K562 (cell line): Measurements from ENCODE around the gene USHBP1. TPM values are rescaled to one million over a fixed set of nuclear protein-coding genes. Genes with fewer than 3 reads are reported as not detected.
A peak's percentile ranks its signal among the peaks of the same experiment; 100 is the strongest.

Experiments
- ATAC-seq: fragments of 200-7000 bp; cut with Tn5 transposase; 3 replicates; pipeline ENCODE4 v1.9.1; 2020; ENCODE audit warnings: moderate library complexity
- BruUV-seq: library from RNA; stranded (reverse); fragments of 400-500 nt; replicated peaks from 2 replicates; lab custom pipeline; 2021; lab: Mats Ljungman, UMichigan
- CTCF ChIA-PET: fragments of 300-600 bp; formaldehyde crosslinking; extraction: SDS; loops from one replicate; lab custom pipeline; 2021; ENCODE audit warnings: low intra/inter-chr PET ratio; lab: Yijun Ruan, JAX
- POLR2A ChIA-PET: fragments of 300-600, 350-650 bp; sonication (Branson Sonifier 250); formaldehyde crosslinking; extraction: SDS; loops from one replicate; lab custom pipeline; 2021; ENCODE audit warnings: antibody characterized with exemption, inconsistent platforms; lab: Yijun Ruan, JAX
- DNase-seq, 4 experiments: peaks; one replicate each; pipeline versions ENCODE4 v3.0.0 to v3.0.0-alpha.2; 2011 to 2018; ENCODE audit warnings: low spot score in 3 of 4, mixed read lengths in 3 of 4; ENCODE audit errors: extremely low read depth in 1 of 4
- FAIRE-seq: peaks from 2 replicates; lab custom pipeline; 2011; peaks lifted over from hg19 to GRCh38; lab: Jason Lieb, UNC
- H2AFZ ChIP-seq: 2 replicates; pipeline ENCODE4 v1.6.0; 2011; ENCODE audit warnings: low read depth, low read length, control low read depth, inconsistent platforms
- H3K27ac ChIP-seq: fragments of 200-600 bp; 3 replicates; pipeline ENCODE4 v1.8.0; 2011; ENCODE audit warnings: low read depth, mild to moderate bottlenecking, control low read depth, inconsistent platforms, low read length, moderate library complexity, mixed read lengths; ENCODE audit errors: extremely low read depth
- H3K27me3 ChIP-seq, 2 experiments: fragments of 300-600 bp in 1 of 2; 2 replicates in 1 of 2; 3 replicates in 1 of 2; pipeline versions ENCODE4 v1.6.0 to v1.8.0; 2011; ENCODE audit warnings: inconsistent platforms in 2 of 2, low read length in 2 of 2, mild to moderate bottlenecking in 1 of 2, mixed read lengths in 1 of 2, moderate library complexity in 1 of 2; ENCODE audit not compliant: control insufficient read depth in 2 of 2, insufficient read depth in 2 of 2
- H3K36me3 ChIP-seq: fragments of 300-600 bp; 3 replicates; pipeline ENCODE4 v1.8.0; 2011; ENCODE audit warnings: mild to moderate bottlenecking, low read length, inconsistent platforms; ENCODE audit not compliant: control insufficient read depth, insufficient read depth
- H3K4me1 ChIP-seq, 2 experiments: fragments of 200-600 bp in 1 of 2; replicated peaks in 1 of 2; 2 replicates in 1 of 2; 3 replicates in 1 of 2; pipeline versions ENCODE4 v1.5.1 to v1.8.0; 2011; ENCODE audit warnings: inconsistent platforms in 2 of 2, low read length in 2 of 2, mild to moderate bottlenecking in 1 of 2, mixed read lengths in 1 of 2, moderate library complexity in 1 of 2; ENCODE audit not compliant: control insufficient read depth in 2 of 2, insufficient read depth in 2 of 2
- H3K4me2 ChIP-seq: 2 replicates; pipeline ENCODE4 v1.6.1; 2011; ENCODE audit warnings: low read length, control low read depth, inconsistent platforms, mixed read lengths; ENCODE audit not compliant: insufficient read depth
- H3K4me3 ChIP-seq: fragments of 200-600 bp; sonication (generic), shearing (Covaris generic); 2 replicates; pipeline ENCODE4 v1.5.1; 2016; ENCODE audit warnings: control low read depth, inconsistent platforms
- H3K79me2 ChIP-seq: fragments of 200-600 bp; 3 replicates; pipeline ENCODE4 v1.8.0; 2011; ENCODE audit warnings: low read length, inconsistent platforms; ENCODE audit not compliant: control insufficient read depth, insufficient read depth
- H3K9ac ChIP-seq, 2 experiments: 2 replicates each; pipeline versions ENCODE4 v1.6.0 to v1.6.1; 2011; ENCODE audit warnings: low read depth in 2 of 2, low read length in 2 of 2, control low read depth in 1 of 2, inconsistent platforms in 1 of 2, mild to moderate bottlenecking in 1 of 2, mixed read lengths in 1 of 2; ENCODE audit not compliant: insufficient read depth in 1 of 2
- H3K9me1 ChIP-seq: one replicate; pipeline ENCODE4 v1.6.0; 2011; ENCODE audit warnings: inconsistent platforms, mild to moderate bottlenecking, low read length, moderate library complexity; ENCODE audit not compliant: control insufficient read depth, insufficient read depth
- H3K9me3 ChIP-seq: replicated peaks from 2 replicates; pipeline ENCODE4 v1.5.1; 2011; ENCODE audit warnings: low read depth, low read length, inconsistent platforms; ENCODE audit not compliant: control insufficient read depth, insufficient read depth
- H4K20me1 ChIP-seq: replicated peaks from 2 replicates; pipeline ENCODE4 v1.6.1; 2011; ENCODE audit warnings: low read length, inconsistent platforms, mixed read lengths; ENCODE audit not compliant: control insufficient read depth, insufficient read depth
- BHLHE40 ChIP-seq: IDR thresholded peaks from 2 replicates; pipeline ENCODE4 v1.6.1; 2011; ENCODE audit warnings: low read length, improper control_type of control experiment
- CEBPB ChIP-seq: fragments of 450-650 bp; IDR thresholded peaks from 2 replicates; pipeline ENCODE4 v1.6.1; 2016; ENCODE audit warnings: missing genetic modification characterization, missing compliant biosample characterization
- CREM ChIP-seq: IDR thresholded peaks from 2 replicates; pipeline ENCODE4 v1.6.1; 2014; ENCODE audit warnings: antibody characterized with exemption, low read depth
- ETS1 ChIP-seq: conservative IDR thresholded peaks from 2 replicates; pipeline ENCODE4 v1.6.1; 2011; ENCODE audit warnings: low read depth, mild to moderate bottlenecking, low read length; ENCODE audit not compliant: control insufficient read depth
- ID3 ChIP-seq, 2 experiments: fragments of 250-450 bp in 1 of 2; fragments of 450-650 bp in 1 of 2; sonication (Bioruptor Pico) in 1 of 2; IDR thresholded peaks; 2 replicates each; pipeline versions ENCODE4 v1.6.1 to v1.8.0; 2016 to 2021; ENCODE audit warnings: mild to moderate bottlenecking in 2 of 2, moderate library complexity in 2 of 2, missing compliant biosample characterization in 1 of 2, missing genetic modification characterization in 1 of 2
- NCOR1 ChIP-seq: fragments of 450-650 bp; IDR thresholded peaks from 2 replicates; pipeline ENCODE4 v1.6.1; 2016; ENCODE audit warnings: mild to moderate bottlenecking, moderate library complexity
- PKNOX1 ChIP-seq: fragments of 450-650 bp; IDR thresholded peaks from 2 replicates; pipeline ENCODE4 v1.6.1; 2016
- RBFOX2 ChIP-seq: fragments of 200-400 bp; formaldehyde crosslinking; IDR thresholded peaks from 2 replicates; pipeline ENCODE4 v1.6.1; 2017; ENCODE audit warnings: low read depth, mild to moderate bottlenecking, low read length, moderate library complexity
- WGBS: fragments of 100-300 bp; shearing (Covaris generic); methylation state at CpG from one replicate; pipeline ENCODE4 v1.1.6; 2016; ENCODE audit warnings: low coverage, mixed read lengths; ENCODE audit not compliant: insufficient coverage; ENCODE audit errors: missing lambda C conversion rate; 5-methylcytosine and 5-hydroxymethylcytosine counted together
- in situ Hi-C: fragments of 300-500 bp; cut with MboI; formaldehyde crosslinking; loops from 4 replicates; pipeline ENCODE4 v1.15.0; 2018; ENCODE audit warnings: inconsistent platforms, mixed read lengths
- intact Hi-C: fragments of 100-400 bp; cut with micrococcal nuclease; formaldehyde crosslinking; loops from 2 replicates; pipeline ENCODE4 v1.14.2; 2022
- polyA plus RNA-seq, 8 experiments: library from polyadenylated mRNA; depleted of rRNA in 4 of 8; stranded (reverse) in 5 of 8; unstranded in 3 of 8; fragments of >200 nt; fragmentation: Nextera tagmentation in 2 of 8; fragmentation: Illumina TruSeq in 1 of 8; extraction: Ambion mirVana in 2 of 8; extraction: Trizol in 1 of 8; gene quantifications; 2 replicates each; pipeline versions ENCODE4 v1.2.1 to v1.2.3, GENCODE V29; 2011 to 2014; ENCODE audit warnings: inconsistent platforms in 1 of 8, missing spikeins in 1 of 8
- total RNA-seq, 7 experiments: library from RNA; depleted of rRNA in 6 of 7; stranded (reverse); fragments of >200 nt in 6 of 7; fragmentation: Illumina TruSeq in 2 of 7; extraction: Trizol in 2 of 7; gene quantifications; 2 replicates each; pipeline versions ENCODE4 v1.2.1 to v1.2.3, GENCODE V29; 2011 to 2021; ENCODE audit warnings: low replicate concordance in 1 of 7

Gene USHBP1
- total and polyA plus RNA-seq, 9 of the 15 experiments (the other 6 are each of a cell fraction or from before 2014, with no cell fraction given) = 0.03 to 0.10 (median 0.05) TPM; not detected in 5

- Histone ChIP-seq H4K20me1 (no peaks in the 10 kb centered on the region), H3K4me1 (peaks cover 0 to 11% of the 10 kb centered on the region in 2 experiments; a peak in 2 of 5 replicates), H3K27ac (no peak overlapping the region), H3K9me1 (no peaks in the 10 kb centered on the region), H3K27me3 (no peaks in the 10 kb centered on the region), H3K79me2 (no peaks in the 10 kb centered on the region), H3K4me3 (no peak overlapping the region), H3K9ac (peak overlapping the region in 1 of 2 experiments; percentile 35; a peak in 2 of 4 replicates), H2AFZ (no peak overlapping the region), H3K4me2 (no peak overlapping the region), H3K36me3 (no peaks in the 10 kb centered on the region), H3K9me3 (no peaks in the 10 kb centered on the region)
- intact Hi-C loops (no loop called here), in situ Hi-C loops (no loop called here)
- no peak for FAIRE-seq
- TF ChIP-seq CEBPB (tag) (0 out of 2 replicates have a peak, but pooled peaks have one; percentile 50), ID3 (CRISPR knock-in tag; IDR thresholded peaks at IDR 0.05) (no peak), ID3 (tag; IDR thresholded peaks at IDR 0.05) (no peak), NCOR1 (no peak), PKNOX1 (peak; percentile 68), ETS1 (no peak), RBFOX2 (no peak), CREM (no peak), BHLHE40 (no peak)
- CTCF ChIA-PET = no interaction called here
- no TSS peak for BruUV-seq
- no peak for DNase-seq
- POLR2A ChIA-PET = interaction anchor here (1.5 to 2.0 kb wide), 2 partner anchors 12 to 54 kb away, joined by 4 to 9 read pairs; partner anchors contain the start of genes BABAM1 and DDA1
- WGBS = 61% methylated on average over 15 of the region's 18 CpGs
- ATAC-seq = no peak
These were observed 9.4 kb downstream of the USHBP1 start for GRCh38 chr19:17255150-17255621.
